Measurements from ENCODE around the gene SIRT3. TPM values are rescaled to one million over a fixed set of nuclear protein-coding genes. Genes with fewer than 3 reads are reported as not detected.

The SIRT3 gene
- total RNA-seq, 2 experiments from 2014 or later = 24.3 to 25.2 TPM

Other genes starting within 250 kb of the SIRT3 start
- gene SCGB1C1, start 43.3 kb downstream of the SIRT3 start, total RNA-seq = not detected
- 10 to 100 TPM; 56.9 to 61.9 TPM for gene BET1L, start 28.9 kb downstream of the SIRT3 start, total RNA-seq
- 100 to 1,000 TPM; 102 to 111 TPM for gene RIC8A, start 28.6 kb downstream of the SIRT3 start, total RNA-seq
- gene PSMD13, start 634 bp upstream of the SIRT3 start, total RNA-seq = 100 to 1,000 TPM; 130 to 131 TPM
- 10 to 100 TPM; 32.1 to 34.0 TPM for gene NLRP6, start 42.1 kb upstream of the SIRT3 start, total RNA-seq
- 100 to 1,000 TPM; 641 to 664 TPM for gene PGGHG, start 52.8 kb upstream of the SIRT3 start, total RNA-seq
- gene IFITM5, start 63.2 kb upstream of the SIRT3 start, total RNA-seq = not detected
- 1,000 to 10,000 TPM; 1,890 to 1,949 TPM for gene IFITM2, start 71.5 kb upstream of the SIRT3 start, total RNA-seq
- gene IFITM1, start 77.7 kb upstream of the SIRT3 start, total RNA-seq = 1,000 to 10,000 TPM; 1,182 to 1,374 TPM
- gene IFITM3, start 84.5 kb upstream of the SIRT3 start, total RNA-seq = 100 to 1,000 TPM; 258 to 267 TPM
- gene B4GALNT4, start 133.2 kb upstream of the SIRT3 start, total RNA-seq = 1 to 10 TPM; 1.1 TPM
- under 1 TPM; 0.30 to 0.45 TPM for gene PKP3, start 157.9 kb upstream of the SIRT3 start, total RNA-seq
- 100 to 1,000 TPM; 273 to 276 TPM for gene SIGIRR, start 178.7 kb upstream of the SIRT3 start, total RNA-seq
- gene ANO9, start 205.7 kb upstream of the SIRT3 start, total RNA-seq = 100 to 1,000 TPM; 115 to 122 TPM
- 10 to 100 TPM; 27.6 to 27.8 TPM for gene PTDSS2, start 213.9 kb upstream of the SIRT3 start, total RNA-seq